22Rv1 (cell line): ENCODE measurements around the gene TBPL2.

Source experiments
- ZFX ChIP-seq: fragments of 450-650 bp; IDR thresholded peaks from 2 replicates; pipeline ENCODE4 v1.6.1; 2017; ENCODE audit warnings: antibody characterized with exemption, borderline replicate concordance
- TF ChIP-seq, protein P1 (sequence below): fragments of 450-650 bp; IDR thresholded peaks from 2 replicates; pipeline ENCODE4 v1.5.1; 2017; ENCODE audit warnings: mild to moderate bottlenecking

- TF ChIP-seq, protein P1, sequence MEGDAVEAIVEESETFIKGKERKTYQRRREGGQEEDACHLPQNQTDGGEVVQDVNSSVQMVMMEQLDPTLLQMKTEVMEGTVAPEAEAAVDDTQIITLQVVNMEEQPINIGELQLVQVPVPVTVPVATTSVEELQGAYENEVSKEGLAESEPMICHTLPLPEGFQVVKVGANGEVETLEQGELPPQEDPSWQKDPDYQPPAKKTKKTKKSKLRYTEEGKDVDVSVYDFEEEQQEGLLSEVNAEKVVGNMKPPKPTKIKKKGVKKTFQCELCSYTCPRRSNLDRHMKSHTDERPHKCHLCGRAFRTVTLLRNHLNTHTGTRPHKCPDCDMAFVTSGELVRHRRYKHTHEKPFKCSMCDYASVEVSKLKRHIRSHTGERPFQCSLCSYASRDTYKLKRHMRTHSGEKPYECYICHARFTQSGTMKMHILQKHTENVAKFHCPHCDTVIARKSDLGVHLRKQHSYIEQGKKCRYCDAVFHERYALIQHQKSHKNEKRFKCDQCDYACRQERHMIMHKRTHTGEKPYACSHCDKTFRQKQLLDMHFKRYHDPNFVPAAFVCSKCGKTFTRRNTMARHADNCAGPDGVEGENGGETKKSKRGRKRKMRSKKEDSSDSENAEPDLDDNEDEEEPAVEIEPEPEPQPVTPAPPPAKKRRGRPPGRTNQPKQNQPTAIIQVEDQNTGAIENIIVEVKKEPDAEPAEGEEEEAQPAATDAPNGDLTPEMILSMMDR, result no peak
- TF ChIP-seq ZFX, result no peak
Measured at GRCh38 chr14:55399183-55399582, 41.2 kb downstream of the TBPL2 start.
